Skeletal muscle tissue (tissue), 1 donor: ENCODE results near the gene REEP6. TPM values are rescaled to one million over a fixed set of nuclear protein-coding genes. Genes with fewer than 3 reads are reported as not detected.

Experiments
- total RNA-seq: library from RNA; depleted of rRNA; stranded (reverse); fragments of >200 nt; gene quantifications from one replicate; pipeline ENCODE4 v1.2.3, GENCODE V29; 2014

The REEP6 gene
- total RNA-seq, 1 donor from 2014 or later: 2.1 TPM

Other genes with a start within 250 kb of the REEP6 start
- 24.5 TPM for gene ATP5F1D, start 249.4 kb upstream of the REEP6 start, total RNA-seq
- 5.2 TPM for gene MIDN, start 242.6 kb upstream of the REEP6 start, total RNA-seq
- 413 TPM for gene CIRBP, start 221.8 kb upstream of the REEP6 start, total RNA-seq
- 9.4 TPM for gene FAM174C, start 215.7 kb upstream of the REEP6 start, total RNA-seq
- gene EFNA2, start 205.3 kb upstream of the REEP6 start, total RNA-seq: 1.0 TPM
- gene NDUFS7, start 107.3 kb upstream of the REEP6 start, total RNA-seq: 43.3 TPM
- gene GAMT, start 89.6 kb upstream of the REEP6 start, total RNA-seq: 101 TPM
- 27.1 TPM for gene DAZAP1, start 83.6 kb upstream of the REEP6 start, total RNA-seq
- gene RPS15, start 52.8 kb upstream of the REEP6 start, total RNA-seq: 354 TPM
- 1.0 TPM for gene APC2, start 41.1 kb upstream of the REEP6 start, total RNA-seq
- 11.5 TPM for gene C19orf25, start 12.0 kb upstream of the REEP6 start, total RNA-seq
- gene PCSK4, start 831 bp upstream of the REEP6 start, total RNA-seq: 0.52 TPM
- 3.1 TPM for gene ADAMTSL5, start 21.8 kb downstream of the REEP6 start, total RNA-seq
- gene PLK5, start 32.9 kb downstream of the REEP6 start, total RNA-seq: not detected
- 21.4 TPM for gene MEX3D, start 77.1 kb downstream of the REEP6 start, total RNA-seq
- gene MBD3, start 101.7 kb downstream of the REEP6 start, total RNA-seq: 51.7 TPM
- gene UQCR11, start 114.3 kb downstream of the REEP6 start, total RNA-seq: 82.5 TPM
- 44.4 TPM for gene TCF3, start 161.4 kb downstream of the REEP6 start, total RNA-seq